ENCODE results near the gene CACNA1C. TPM values are rescaled to one million over a fixed set of nuclear protein-coding genes. Genes with fewer than 3 reads are reported as not detected.

The CACNA1C gene
- total RNA-seq, 3 donors from 2014 or later, result 2.6 to 11.8 (median 9.5) TPM

DNA sequence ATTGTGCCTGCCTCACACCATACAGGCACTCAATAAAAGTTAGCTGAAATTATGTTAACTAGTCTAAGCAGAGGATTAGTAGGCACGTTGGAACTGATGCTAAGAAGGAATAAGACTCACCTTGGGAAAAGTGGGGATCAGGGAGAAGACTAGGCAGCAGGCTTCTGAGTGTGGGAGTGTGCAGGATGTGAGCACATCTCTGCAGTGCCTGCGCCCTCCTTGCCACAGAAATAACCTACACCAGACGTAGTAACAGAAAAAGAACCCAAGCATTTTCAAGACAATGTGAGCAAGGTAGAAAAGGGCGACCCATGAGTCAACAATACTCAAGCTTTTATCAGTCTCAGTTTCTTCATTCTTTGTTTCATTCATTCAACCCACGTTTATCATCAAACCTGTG, 113.9 kb downstream of the CACNA1C start:
- intact Hi-C loops (cut with DNase I; ENCODE audit: low total_unique reads), result no loop called here
- H3K27me3 ChIP-seq, result no peaks in the 10 kb centered on the region
- no peak overlapping the region for H3K27ac ChIP-seq
- TF ChIP-seq POLR2A (IDR thresholded peaks at IDR 0.05) (no peak), POLR2AphosphoS5 (IDR thresholded peaks at IDR 0.05) (no peak)
- TF ChIP-seq, protein P1, sequence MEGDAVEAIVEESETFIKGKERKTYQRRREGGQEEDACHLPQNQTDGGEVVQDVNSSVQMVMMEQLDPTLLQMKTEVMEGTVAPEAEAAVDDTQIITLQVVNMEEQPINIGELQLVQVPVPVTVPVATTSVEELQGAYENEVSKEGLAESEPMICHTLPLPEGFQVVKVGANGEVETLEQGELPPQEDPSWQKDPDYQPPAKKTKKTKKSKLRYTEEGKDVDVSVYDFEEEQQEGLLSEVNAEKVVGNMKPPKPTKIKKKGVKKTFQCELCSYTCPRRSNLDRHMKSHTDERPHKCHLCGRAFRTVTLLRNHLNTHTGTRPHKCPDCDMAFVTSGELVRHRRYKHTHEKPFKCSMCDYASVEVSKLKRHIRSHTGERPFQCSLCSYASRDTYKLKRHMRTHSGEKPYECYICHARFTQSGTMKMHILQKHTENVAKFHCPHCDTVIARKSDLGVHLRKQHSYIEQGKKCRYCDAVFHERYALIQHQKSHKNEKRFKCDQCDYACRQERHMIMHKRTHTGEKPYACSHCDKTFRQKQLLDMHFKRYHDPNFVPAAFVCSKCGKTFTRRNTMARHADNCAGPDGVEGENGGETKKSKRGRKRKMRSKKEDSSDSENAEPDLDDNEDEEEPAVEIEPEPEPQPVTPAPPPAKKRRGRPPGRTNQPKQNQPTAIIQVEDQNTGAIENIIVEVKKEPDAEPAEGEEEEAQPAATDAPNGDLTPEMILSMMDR (IDR thresholded peaks at IDR 0.05), result no peak
- H3K9me3 ChIP-seq, result peaks cover 7 to 16% of the 10 kb centered on the region in 2 donors
- DNase-seq (ENCODE audit: low spot score in 2 of 2), result no peak
- peaks cover 0 to 11% of the 10 kb centered on the region in 2 donors for H3K4me1 ChIP-seq
- H3K36me3 ChIP-seq, result no peaks in the 10 kb centered on the region
- H3K4me3 ChIP-seq, result no peak overlapping the region

- H3K27me3 ChIP-seq, result no peaks in the 10 kb centered on the region
- H3K4me1 ChIP-seq, result peaks cover 0 to 5% of the 10 kb centered on the region in 2 donors
- H3K9me3 ChIP-seq, result peaks cover 7 to 16% of the 10 kb centered on the region in 2 donors
- DNase-seq (ENCODE audit: low spot score in 2 of 2), result no peak
- H3K36me3 ChIP-seq, result no peaks in the 10 kb centered on the region
- H3K4me3 ChIP-seq, result no peak overlapping the region
- intact Hi-C loops (cut with DNase I; ENCODE audit: low total_unique reads), result no loop called here
- H3K27ac ChIP-seq, result no peak overlapping the region
- no peak for TF ChIP-seq POLR2A (IDR thresholded peaks at IDR 0.05)
- TF ChIP-seq, protein P1 (IDR thresholded peaks at IDR 0.05), result no peak
- TF ChIP-seq POLR2AphosphoS5 (IDR thresholded peaks at IDR 0.05), result no peak
Observed at GRCh38 chr12:2167231-2167630, 114.4 kb downstream of the CACNA1C start.

DNA sequence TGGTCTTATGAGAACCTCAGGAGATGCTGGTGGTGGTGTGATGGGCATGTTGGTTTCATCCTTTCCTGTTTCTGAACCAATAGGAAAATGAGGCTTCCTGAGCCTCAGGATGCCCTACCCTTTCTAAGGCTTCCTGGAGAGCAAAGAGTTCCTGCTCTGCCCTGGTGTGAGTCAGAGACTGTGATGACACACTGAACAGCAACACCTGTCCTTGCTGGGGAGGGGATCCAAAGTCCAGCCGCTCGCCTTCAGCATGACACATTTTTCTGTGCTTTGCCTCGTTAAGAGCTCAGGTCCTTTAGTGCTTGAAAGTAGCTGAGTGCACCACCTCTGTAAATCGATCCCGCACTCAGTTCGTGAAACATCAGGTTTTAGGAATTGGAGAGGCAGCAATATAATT, 116.0 kb downstream of the CACNA1C start:
- intact Hi-C loops (cut with DNase I; ENCODE audit: low total_unique reads), result no loop called here
- Histone ChIP-seq H3K27me3 (no peaks in the 10 kb centered on the region), H3K4me1 (no peaks in the 10 kb centered on the region), H3K27ac (no peak overlapping the region), H3K4me3 (no peak overlapping the region), H3K36me3 (no peaks in the 10 kb centered on the region), H3K9me3 (peaks cover 7 to 16% of the 10 kb centered on the region in 2 donors)
- no peak for DNase-seq (ENCODE audit: low spot score in 2 of 2)
- no peak for TF ChIP-seq POLR2A (IDR thresholded peaks at IDR 0.05)
- TF ChIP-seq, protein P1 (IDR thresholded peaks at IDR 0.05), result no peak
- no peak for TF ChIP-seq POLR2AphosphoS5 (IDR thresholded peaks at IDR 0.05)

DNA sequence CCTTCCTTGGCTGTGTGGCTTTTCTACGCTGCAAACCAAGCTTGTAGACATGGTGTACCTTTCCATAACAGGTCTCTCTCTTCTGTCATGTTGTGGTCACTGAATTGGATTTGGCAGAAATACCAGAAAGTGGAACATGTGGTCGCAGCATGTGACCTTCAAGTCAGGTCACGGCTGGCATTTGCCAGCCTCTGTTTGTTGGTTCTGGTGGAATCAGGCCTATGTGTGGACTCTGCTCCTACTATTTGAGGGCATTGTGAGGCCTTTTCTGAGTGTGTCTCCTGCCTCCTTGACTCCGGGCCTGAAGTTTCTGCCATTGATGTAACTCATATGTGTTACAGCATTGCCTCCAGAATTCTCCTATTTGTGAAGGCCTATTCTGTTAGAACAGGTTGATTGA, 116.7 kb downstream of the CACNA1C start:
- no peaks in the 10 kb centered on the region for H3K27me3 ChIP-seq
- TF ChIP-seq POLR2A (IDR thresholded peaks at IDR 0.05), result no peak
- TF ChIP-seq, protein P1 (IDR thresholded peaks at IDR 0.05), result no peak
- TF ChIP-seq POLR2AphosphoS5 (IDR thresholded peaks at IDR 0.05), result no peak
- no peak overlapping the region for H3K27ac ChIP-seq
- no peak overlapping the region for H3K4me3 ChIP-seq
- H3K4me1 ChIP-seq, result no peaks in the 10 kb centered on the region
- no peak for DNase-seq (ENCODE audit: low spot score in 2 of 2)
- peaks cover 7 to 16% of the 10 kb centered on the region in 2 donors for H3K9me3 ChIP-seq
- H3K36me3 ChIP-seq, result no peaks in the 10 kb centered on the region
- intact Hi-C loops (cut with DNase I; ENCODE audit: low total_unique reads), result no loop called here

DNA sequence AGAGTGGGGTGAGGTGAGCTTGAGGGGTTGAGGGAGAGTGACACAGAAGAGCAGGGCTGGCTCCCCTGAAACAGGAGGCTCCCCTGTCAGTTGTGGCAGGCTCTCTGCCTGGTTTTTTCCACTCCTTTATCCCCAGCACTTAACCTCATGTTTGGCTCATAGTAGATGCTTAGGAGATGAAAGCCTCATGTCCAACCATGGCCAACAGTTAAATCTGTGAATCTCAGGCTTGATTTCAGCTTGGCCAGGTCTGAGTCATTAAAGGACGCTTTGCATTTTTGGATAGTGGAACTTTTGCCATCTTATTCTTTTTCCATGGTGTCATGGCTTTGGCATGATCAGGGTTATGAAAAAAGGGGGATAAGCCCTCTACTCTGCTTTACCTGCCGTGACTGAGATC, 117.2 kb downstream of the CACNA1C start:
- no peak overlapping the region for H3K4me3 ChIP-seq
- H3K4me1 ChIP-seq, result no peaks in the 10 kb centered on the region
- H3K36me3 ChIP-seq, result no peaks in the 10 kb centered on the region
- H3K27me3 ChIP-seq, result no peaks in the 10 kb centered on the region
- intact Hi-C loops (cut with DNase I; ENCODE audit: low total_unique reads), result no loop called here
- TF ChIP-seq POLR2A (IDR thresholded peaks at IDR 0.05) (no peak), POLR2AphosphoS5 (IDR thresholded peaks at IDR 0.05) (no peak)
- TF ChIP-seq, protein P1 (IDR thresholded peaks at IDR 0.05), result no peak
- H3K9me3 ChIP-seq, result peaks cover 7 to 16% of the 10 kb centered on the region in 2 donors
- H3K27ac ChIP-seq, result no peak overlapping the region
- DNase-seq (ENCODE audit: low spot score in 2 of 2), result no peak
